Measurements from ENCODE around the gene AJUBA.

- no peak for TF ChIP-seq CTCF (IDR thresholded peaks at IDR 0.05)
- no peak for TF ChIP-seq POLR2AphosphoS5 (IDR thresholded peaks at IDR 0.05)
Measured at GRCh38 chr14:22935156-22935555, 47.2 kb downstream of the AJUBA start.

All from prostate gland (tissue), 2 donors.